Suppressor macrophage (primary cell): ENCODE results near the gene NTNG1.

ENCODE experiments used
- DNase-seq, 4 experiments: peaks; one replicate each; pipeline ENCODE4 v3.0.0-alpha.2; 2020 to 2022

The NTNG1 gene

GRCh38 chr1:107524301-107524700, 383.5 kb downstream of the NTNG1 start:
- DNase-seq: peak; percentile 26 to 65 (median 44)

DNA sequence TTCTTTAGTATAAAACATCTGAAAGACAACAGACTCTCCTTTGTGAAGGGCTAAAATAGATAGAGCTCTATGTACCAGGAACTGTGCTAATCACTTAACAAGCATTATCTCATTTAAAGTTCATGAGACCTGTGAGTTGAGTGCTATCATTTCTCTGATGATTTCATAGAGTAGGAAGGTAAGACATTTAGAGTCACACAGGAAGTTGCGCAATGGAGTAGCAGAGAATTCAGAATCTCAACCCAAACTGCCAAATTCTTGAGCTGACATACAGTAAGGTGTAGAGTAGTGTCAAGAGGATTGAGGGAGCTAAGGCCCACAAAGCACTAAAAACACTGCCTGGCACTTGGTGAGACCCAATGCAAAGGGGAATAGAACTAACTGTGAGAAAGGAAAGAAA, 384.3 kb downstream of the NTNG1 start:
- peak in 2 of 4 experiments; percentile 13 to 28 for DNase-seq

DNA sequence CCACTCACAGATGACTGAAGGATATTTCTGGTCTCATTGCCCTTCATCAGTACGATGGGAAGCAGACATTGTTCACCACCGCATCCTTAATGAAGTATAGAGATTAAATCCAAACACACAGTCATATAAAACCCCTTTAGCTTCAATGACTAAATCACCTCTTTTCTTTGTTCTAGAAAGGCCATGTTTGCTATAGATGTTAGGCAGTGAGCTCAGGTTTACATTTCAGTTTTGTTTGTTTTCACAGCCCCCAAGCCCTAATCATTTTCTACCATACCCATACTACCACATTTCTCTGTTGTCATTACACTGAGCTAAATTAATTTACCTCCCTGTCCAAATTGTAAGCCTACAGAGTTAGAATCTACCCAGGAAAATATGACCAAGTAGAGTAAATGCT, 385.1 kb downstream of the NTNG1 start:
- no peak for DNase-seq

DNA sequence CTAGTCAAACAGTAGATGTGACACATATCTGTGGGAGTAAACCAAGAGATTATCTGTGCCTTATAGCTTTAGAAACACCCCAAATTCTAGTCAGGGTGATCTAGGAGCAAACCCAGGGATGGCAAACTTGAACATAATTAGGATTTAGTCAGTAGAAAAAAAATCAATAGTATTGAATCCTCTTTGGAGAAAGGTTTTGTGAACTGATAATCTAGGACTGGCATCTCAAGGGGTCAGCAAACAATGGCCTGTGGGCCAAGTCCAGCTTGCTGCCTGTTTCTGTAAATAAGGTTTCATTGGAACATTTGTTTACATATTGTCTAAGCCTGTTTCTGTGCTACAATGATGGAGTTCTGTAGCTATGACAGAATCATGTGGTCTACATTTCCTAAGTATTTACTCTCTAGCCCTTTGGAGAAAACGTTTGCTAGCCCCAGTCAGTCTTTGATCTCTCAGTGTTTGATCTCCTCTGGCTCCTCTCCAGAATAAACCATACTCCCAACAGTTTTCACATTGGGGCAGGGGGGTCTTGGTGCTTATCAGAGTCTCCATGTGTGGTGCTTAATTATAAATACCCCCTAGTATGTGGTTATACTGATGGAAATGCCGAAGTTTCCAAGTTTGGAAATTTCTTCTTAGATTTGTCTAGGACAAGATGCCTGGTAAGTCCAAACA, 385.8 kb downstream of the NTNG1 start:
- DNase-seq: no peak

- DNase-seq: peak; percentile 32 to 64 (median 50)
These were observed 388.8 kb downstream of the NTNG1 start for GRCh38 chr1:107529511-107530149.

GRCh38 chr1:107530543-107530942, 389.7 kb downstream of the NTNG1 start:
- no peak for DNase-seq

DNA sequence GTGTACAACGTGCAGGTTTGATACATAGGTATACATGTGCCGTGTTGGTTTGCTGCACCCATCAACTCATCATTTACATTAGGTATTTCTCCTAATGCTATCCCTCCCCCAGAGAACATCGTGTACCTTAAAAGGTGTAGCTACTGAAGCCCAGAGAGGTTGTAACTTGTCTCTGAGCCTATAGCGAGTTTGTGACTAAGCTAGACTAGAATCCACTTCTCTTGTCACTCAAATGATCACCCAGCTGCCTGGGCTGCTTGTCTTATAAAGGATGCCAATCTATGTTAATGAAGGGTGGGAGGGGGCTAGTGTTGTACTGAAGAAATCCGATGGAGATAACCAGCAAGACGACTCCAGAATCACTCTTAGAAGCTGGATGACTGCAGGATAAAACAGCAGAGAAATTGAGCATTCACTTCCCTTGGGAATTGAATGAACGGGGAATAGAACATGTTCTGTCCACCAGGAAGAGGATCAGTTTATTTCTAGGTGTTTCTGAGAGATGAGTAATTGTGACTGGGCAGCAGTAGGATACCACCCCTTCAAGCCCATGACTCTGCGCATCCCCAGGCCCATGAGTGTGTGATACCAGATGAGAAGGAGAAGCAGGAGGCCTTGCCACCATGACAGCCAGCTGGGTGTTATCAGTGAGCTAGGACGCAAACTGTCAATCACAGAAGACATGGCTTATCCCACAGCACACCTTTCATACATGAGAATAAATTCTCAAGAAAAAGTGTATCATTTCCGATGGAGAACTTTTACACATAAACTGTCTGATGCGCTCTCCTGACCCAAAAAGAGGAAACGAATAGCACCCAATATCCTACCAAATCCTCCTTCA, 390.4 kb downstream of the NTNG1 start:
- no peak for DNase-seq

DNA sequence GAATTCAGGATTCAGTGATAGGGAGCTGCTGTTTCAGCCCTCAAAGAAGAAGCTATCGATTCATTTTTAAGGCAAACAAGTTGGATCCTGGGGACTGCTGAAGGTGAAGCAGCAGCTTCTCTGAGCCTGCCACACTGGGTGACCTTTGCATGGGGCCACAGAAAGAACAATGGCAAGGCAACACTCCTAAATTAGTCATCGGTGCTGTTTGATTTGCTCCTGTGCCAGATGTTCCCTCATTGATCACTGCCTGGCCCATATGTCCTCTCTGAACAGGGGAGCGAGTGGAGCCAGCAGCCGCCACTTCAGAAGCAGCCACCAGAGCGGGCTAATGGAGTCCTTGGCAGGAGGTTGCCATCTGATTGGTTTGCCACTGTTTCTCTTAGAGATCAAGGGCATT, 391.5 kb downstream of the NTNG1 start:
- DNase-seq: no peak
